ENCODE data around the gene NLRC5. TPM values are rescaled to one million over a fixed set of nuclear protein-coding genes. Genes with fewer than 3 reads are reported as not detected.
A peak's percentile ranks its signal among the peaks of the same experiment; 100 is the strongest.

The NLRC5 gene
- total and polyA plus RNA-seq, 9 of the 15 experiments (the other 6 are each of a cell fraction or from before 2014, with no cell fraction given) = 0.59 to 0.71 TPM; not detected in 7

DNA sequence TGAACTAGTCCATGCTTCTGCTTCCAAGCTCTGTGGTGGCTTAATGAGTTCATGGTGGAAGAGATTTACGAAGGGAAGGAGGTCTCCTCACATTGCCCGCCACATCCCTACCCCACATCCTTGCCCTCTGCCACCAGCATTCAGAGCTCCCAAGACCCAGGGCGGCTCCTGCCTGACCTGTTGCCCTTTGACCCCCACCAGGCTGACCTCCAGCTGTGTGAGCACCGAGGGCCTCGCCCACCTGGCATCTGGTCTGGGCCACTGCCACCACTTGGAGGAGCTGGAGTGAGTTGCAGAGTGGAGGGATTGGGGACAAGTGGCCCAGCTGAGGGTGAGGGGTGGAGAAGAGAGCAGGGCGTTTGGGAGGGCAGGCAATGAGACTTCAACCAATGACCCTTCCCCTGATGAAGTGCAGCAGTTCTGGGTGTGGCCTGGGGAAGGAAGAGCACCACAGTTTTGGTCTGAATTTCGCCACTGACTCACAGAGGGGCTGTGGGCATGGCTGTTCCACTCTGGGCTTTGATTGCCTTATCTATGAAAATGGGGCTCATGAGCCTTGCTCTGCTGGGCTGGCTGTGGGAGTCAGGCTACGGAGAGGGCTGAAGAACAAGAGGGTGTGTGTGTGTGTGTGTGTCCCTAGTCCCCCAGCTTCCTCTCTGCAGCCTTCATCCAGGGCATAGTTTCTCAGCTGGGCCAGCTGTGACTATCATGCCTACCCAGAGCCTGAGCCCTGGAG lies 80.4 kb downstream of the NLRC5 start:
- intact Hi-C loops (cut with micrococcal nuclease) = no loop called here
- H3K27ac ChIP-seq (ENCODE audit: extremely low read depth, low read depth, low read length) = no peak overlapping the region
- H3K9me1 ChIP-seq (ENCODE audit: control insufficient read depth, insufficient read depth, low read length) = peaks cover 6% of the 10 kb centered on the region
- BruUV-seq (replicated peaks) = no TSS peak
- TF ChIP-seq ETV1 (tag; conservative IDR thresholded peaks at IDR 0.05; ENCODE audit: low read depth) (no peak), NR2C2 (CRISPR knock-in tag; IDR thresholded peaks at IDR 0.05) (no peak), NR2C2 (tag; IDR thresholded peaks at IDR 0.05) (peak; percentile 63; the same call in 1 of the 2 replicates), NR2C1 (IDR thresholded peaks at IDR 0.05) (peak; percentile 81), NR2C1 (tag; IDR thresholded peaks at IDR 0.05) (peak; percentile 80)
- no peaks in the 10 kb centered on the region for H4K20me1 ChIP-seq (replicated peaks; ENCODE audit: control insufficient read depth, insufficient read depth, low read length)
- no peaks in the 10 kb centered on the region for H3K9me3 ChIP-seq (replicated peaks; ENCODE audit: control insufficient read depth, insufficient read depth, low read depth, low read length)
- CTCF ChIA-PET (ENCODE audit: low intra/inter-chr PET ratio) = no interaction called here
- DNase-seq (ENCODE audit: extremely low read depth in 1 of 4, low spot score in 3 of 4) (no peak), ATAC-seq (no peak), FAIRE-seq (no peak)
- no peak overlapping the region for H3K4me3 ChIP-seq
- no peak overlapping the region for H3K4me2 ChIP-seq (ENCODE audit: insufficient read depth, low read length)
- peaks cover 3 to 17% of the 10 kb centered on the region in 2 experiments; a peak in 3 of 5 replicates for H3K4me1 ChIP-seq (replicated peaks in 1 of 2; ENCODE audit: control insufficient read depth in 2 of 2, insufficient read depth in 2 of 2, low read length in 2 of 2)
- H3K9ac ChIP-seq (ENCODE audit: insufficient read depth in 1 of 2, low read depth in 2 of 2, low read length in 2 of 2) = peak overlapping the region in 1 of 2 experiments; percentile 53; a peak in 1 of 4 replicates
- H3K79me2 ChIP-seq (ENCODE audit: control insufficient read depth, insufficient read depth, low read length) = no peaks in the 10 kb centered on the region
- no peaks in the 10 kb centered on the region for H3K36me3 ChIP-seq (ENCODE audit: control insufficient read depth, insufficient read depth, low read length)
- in situ Hi-C loops (cut with MboI) = no loop called here
- WGBS (ENCODE audit: insufficient coverage, low coverage, missing lambda C conversion rate) = 19% methylated on average over 7 of the region's 8 CpGs
- H2AFZ ChIP-seq (ENCODE audit: low read depth, low read length) = no peak overlapping the region
- POLR2A ChIA-PET = interaction anchor here (0.5 to 1.1 kb wide), 5 partner anchors 13 to 116 kb away, joined by 3 read pairs; partner anchors contain the start of genes PSME3IP1 and RSPRY1
- H3K27me3 ChIP-seq (ENCODE audit: control insufficient read depth in 2 of 2, insufficient read depth in 2 of 2, low read length in 2 of 2) = no peaks in the 10 kb centered on the region; a peak in 1 of 5 replicates

DNA sequence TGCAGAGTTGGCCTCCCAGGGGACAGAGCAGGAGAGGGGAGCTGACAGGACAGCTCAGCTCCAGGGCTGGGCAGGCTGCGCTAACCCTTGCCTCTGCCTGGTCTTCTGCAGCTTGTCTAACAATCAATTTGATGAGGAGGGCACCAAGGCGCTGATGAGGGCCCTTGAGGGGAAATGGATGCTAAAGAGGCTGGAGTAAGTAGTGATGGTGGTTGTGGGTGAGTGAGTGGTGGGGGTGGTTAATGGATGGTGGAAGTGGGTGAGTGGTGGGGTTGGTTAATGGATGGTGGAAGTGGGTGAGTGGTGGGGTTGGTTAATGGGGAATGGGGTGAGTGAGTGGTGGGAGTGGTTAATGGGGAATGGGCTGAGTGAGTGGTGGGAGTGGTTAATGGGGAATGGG lies 81.1 kb downstream of the NLRC5 start:
- ChIA-PET POLR2A (interaction anchor here (0.5 to 1.1 kb wide), 4 partner anchors 14 to 321 kb away, joined by 3 read pairs; no protein-coding TSS in a partner anchor), CTCF (ENCODE audit: low intra/inter-chr PET ratio) (no interaction called here)
- no peak for DNase-seq (ENCODE audit: extremely low read depth in 1 of 4, low spot score in 3 of 4)
- Histone ChIP-seq H3K9ac (ENCODE audit: insufficient read depth in 1 of 2, low read depth in 2 of 2, low read length in 2 of 2) (peak overlapping the region in 1 of 2 experiments; percentile 53; a peak in 1 of 4 replicates), H3K4me2 (ENCODE audit: insufficient read depth, low read length) (no peak overlapping the region), H3K27ac (ENCODE audit: extremely low read depth, low read depth, low read length) (no peak overlapping the region), H3K36me3 (ENCODE audit: control insufficient read depth, insufficient read depth, low read length) (no peaks in the 10 kb centered on the region), H3K79me2 (ENCODE audit: control insufficient read depth, insufficient read depth, low read length) (no peaks in the 10 kb centered on the region), H3K27me3 (ENCODE audit: control insufficient read depth in 2 of 2, insufficient read depth in 2 of 2, low read length in 2 of 2) (no peaks in the 10 kb centered on the region; a peak in 1 of 5 replicates), H3K4me3 (no peak overlapping the region), H3K9me3 (replicated peaks; ENCODE audit: control insufficient read depth, insufficient read depth, low read depth, low read length) (no peaks in the 10 kb centered on the region), H4K20me1 (replicated peaks; ENCODE audit: control insufficient read depth, insufficient read depth, low read length) (no peaks in the 10 kb centered on the region), H3K9me1 (ENCODE audit: control insufficient read depth, insufficient read depth, low read length) (peaks cover 6% of the 10 kb centered on the region), H3K4me1 (replicated peaks in 1 of 2; ENCODE audit: control insufficient read depth in 2 of 2, insufficient read depth in 2 of 2, low read length in 2 of 2) (peaks cover 0 to 12% of the 10 kb centered on the region in 2 experiments; a peak in 3 of 5 replicates), H2AFZ (ENCODE audit: low read depth, low read length) (no peak overlapping the region)
- no peak for FAIRE-seq
- 43% methylated on average over 2 of the region's 2 CpGs for WGBS (ENCODE audit: insufficient coverage, low coverage, missing lambda C conversion rate)
- in situ Hi-C loops (cut with MboI) = no loop called here
- BruUV-seq (replicated peaks) = no TSS peak
- no peak for ATAC-seq
- TF ChIP-seq, protein P1, sequence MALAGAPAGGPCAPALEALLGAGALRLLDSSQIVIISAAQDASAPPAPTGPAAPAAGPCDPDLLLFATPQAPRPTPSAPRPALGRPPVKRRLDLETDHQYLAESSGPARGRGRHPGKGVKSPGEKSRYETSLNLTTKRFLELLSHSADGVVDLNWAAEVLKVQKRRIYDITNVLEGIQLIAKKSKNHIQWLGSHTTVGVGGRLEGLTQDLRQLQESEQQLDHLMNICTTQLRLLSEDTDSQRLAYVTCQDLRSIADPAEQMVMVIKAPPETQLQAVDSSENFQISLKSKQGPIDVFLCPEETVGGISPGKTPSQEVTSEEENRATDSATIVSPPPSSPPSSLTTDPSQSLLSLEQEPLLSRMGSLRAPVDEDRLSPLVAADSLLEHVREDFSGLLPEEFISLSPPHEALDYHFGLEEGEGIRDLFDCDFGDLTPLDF (CRISPR knock-in tag; IDR thresholded peaks at IDR 0.05) = no peak
- TF ChIP-seq FUS (optimal IDR thresholded peaks at IDR 0.05; ENCODE audit: low read depth, low read length) (no peak), NCOA4 (IDR thresholded peaks at IDR 0.05; ENCODE audit: partially characterized antibody) (no peak), ZSCAN29 (IDR thresholded peaks at IDR 0.05) (no peak)
- intact Hi-C loops (cut with micrococcal nuclease) = no loop called here
